Measurements from ENCODE around the gene SDK1.

Gene SDK1, protein sequence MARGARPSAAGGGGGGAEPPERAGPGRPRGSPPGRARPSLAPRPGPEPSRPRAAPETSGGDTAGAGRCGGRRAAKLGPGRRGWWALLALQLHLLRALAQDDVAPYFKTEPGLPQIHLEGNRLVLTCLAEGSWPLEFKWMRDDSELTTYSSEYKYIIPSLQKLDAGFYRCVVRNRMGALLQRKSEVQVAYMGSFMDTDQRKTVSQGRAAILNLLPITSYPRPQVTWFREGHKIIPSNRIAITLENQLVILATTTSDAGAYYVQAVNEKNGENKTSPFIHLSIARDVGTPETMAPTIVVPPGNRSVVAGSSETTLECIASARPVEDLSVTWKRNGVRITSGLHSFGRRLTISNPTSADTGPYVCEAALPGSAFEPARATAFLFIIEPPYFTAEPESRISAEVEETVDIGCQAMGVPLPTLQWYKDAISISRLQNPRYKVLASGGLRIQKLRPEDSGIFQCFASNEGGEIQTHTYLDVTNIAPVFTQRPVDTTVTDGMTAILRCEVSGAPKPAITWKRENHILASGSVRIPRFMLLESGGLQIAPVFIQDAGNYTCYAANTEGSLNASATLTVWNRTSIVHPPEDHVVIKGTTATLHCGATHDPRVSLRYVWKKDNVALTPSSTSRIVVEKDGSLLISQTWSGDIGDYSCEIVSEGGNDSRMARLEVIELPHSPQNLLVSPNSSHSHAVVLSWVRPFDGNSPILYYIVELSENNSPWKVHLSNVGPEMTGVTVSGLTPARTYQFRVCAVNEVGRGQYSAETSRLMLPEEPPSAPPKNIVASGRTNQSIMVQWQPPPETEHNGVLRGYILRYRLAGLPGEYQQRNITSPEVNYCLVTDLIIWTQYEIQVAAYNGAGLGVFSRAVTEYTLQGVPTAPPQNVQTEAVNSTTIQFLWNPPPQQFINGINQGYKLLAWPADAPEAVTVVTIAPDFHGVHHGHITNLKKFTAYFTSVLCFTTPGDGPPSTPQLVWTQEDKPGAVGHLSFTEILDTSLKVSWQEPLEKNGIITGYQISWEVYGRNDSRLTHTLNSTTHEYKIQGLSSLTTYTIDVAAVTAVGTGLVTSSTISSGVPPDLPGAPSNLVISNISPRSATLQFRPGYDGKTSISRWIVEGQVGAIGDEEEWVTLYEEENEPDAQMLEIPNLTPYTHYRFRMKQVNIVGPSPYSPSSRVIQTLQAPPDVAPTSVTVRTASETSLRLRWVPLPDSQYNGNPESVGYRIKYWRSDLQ (N-terminal part only)

DNA sequence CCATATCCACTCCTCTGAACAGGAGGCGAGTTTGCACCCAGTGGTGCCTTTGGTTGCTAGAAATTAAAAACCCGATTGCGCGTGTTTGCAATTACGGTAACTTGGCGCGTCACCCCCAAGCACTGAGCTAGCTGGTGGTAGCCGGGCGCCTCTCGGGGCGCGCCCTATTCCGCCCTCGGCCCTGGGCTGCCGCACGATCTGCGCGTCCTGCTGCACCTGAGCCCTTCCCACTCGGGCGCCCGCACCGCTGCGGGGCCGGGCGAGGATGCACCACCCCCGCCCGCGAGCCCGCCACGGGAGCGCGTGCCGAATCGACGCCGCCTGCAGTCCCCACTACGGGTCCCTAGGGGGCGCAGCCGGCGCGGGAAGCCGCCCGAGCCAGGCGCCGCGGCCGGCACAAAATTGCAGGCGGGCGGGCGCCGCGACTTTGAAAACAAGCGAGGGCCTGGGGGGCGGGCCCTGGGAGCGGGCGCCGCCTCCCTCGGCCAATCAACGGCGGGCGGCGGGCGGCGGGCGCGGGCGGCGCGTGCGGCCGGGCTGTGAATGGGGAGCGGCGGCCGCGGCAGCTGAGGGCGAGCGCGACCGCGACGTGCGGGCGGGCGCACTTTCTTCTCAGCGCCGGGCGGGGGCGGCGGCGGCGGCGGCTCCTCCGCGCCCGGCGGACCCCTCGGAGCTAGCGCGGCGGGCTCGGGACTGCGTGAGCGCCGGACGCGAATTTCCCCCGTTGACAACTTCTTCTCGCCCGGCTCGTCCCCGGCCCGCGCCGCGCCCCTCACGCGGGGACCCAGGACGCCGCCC lies at the start of gene SDK1:
Gene SDK1 (plus strand): TSS at position 602 of the 798 bp plus-strand sequence. CDS start 335 bp downstream, outside the sequence.
- peak; percentile 93 to 95 for DNase-seq
- no peak for TF ChIP-seq POLR2A (IDR thresholded peaks at IDR 0.05; ENCODE audit: low read length)
- no peak for TF ChIP-seq GATA1 (IDR thresholded peaks at IDR 0.05; ENCODE audit: low read depth, low read length)

DNA sequence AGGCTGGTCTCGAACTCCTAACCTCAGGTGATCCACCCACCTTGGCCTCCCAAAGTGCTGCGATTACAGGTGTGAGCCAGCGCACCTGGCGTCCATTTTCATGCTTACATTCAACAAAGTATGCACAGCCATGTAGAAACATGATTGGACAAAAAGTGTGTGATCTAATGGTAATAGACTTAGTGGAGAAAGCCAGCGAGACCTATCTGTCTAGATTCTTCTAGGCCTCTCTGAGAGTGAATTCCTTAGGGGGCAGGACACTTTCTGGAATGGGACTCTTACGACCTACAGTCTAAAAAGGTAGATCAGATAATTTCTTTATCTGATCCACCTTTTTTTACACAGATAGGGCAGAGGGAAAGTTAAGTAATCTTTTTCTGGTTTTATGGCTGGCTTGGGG lies 46.3 kb upstream of the SDK1 start:
- no peak for DNase-seq
- TF ChIP-seq POLR2A (IDR thresholded peaks at IDR 0.05; ENCODE audit: low read length) = no peak
- no peak for TF ChIP-seq GATA1 (IDR thresholded peaks at IDR 0.05; ENCODE audit: low read depth, low read length)

DNA sequence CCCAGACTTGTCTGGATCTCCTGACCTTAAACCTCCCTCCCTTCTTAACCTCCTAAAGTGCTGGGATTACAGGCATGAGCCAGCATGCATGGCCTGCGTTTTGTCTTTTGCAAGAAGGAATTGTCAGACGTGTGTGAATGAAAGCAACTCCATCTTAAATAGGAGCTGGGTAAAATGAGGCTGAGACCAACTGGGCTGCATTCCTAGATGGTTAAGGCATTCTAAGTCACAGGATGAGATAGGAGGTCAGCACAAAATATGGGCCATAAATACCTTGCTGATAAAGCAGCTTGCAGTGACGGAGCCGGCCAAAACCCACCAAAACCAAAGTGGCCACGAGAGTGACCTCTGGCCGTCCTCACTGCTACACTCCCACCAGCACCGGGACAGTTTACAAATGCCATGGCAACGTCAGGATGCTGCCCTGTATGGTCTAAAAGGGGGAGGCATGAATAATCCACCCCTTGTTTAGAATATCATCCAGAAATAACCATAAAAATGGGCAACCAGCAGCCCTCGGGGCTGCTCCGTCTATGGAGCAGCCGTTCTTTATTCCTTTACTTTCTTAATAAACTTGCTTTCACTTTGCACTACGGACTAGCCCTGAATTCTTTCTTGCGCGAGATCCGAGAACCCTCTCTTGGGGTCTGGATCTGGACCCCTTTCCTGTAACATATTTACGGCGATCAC lies 41.2 kb upstream of the SDK1 start:
- TF ChIP-seq POLR2A (IDR thresholded peaks at IDR 0.05; ENCODE audit: low read length) (no peak), GATA1 (IDR thresholded peaks at IDR 0.05; ENCODE audit: low read depth, low read length) (no peak)
- DNase-seq = no peak

DNA sequence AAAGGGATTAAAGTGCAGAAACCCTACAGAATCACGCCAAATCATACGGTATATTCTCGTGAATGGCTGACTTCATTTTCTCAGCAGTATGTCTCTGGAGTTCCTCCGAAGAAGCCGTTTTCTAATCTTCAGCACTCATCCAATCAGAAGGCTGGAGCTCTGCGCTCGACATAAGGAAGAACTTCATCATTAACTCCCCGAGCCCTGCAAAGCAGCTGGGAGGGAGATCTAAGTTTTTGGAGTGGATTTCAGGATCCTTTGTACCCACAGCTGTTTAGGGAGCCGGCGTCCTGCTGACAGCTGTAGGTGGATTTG lies 40.7 kb upstream of the SDK1 start:
- no peak for DNase-seq
- TF ChIP-seq POLR2A (IDR thresholded peaks at IDR 0.05; ENCODE audit: low read length) (no peak), GATA1 (IDR thresholded peaks at IDR 0.05; ENCODE audit: low read depth, low read length) (no peak)

DNA sequence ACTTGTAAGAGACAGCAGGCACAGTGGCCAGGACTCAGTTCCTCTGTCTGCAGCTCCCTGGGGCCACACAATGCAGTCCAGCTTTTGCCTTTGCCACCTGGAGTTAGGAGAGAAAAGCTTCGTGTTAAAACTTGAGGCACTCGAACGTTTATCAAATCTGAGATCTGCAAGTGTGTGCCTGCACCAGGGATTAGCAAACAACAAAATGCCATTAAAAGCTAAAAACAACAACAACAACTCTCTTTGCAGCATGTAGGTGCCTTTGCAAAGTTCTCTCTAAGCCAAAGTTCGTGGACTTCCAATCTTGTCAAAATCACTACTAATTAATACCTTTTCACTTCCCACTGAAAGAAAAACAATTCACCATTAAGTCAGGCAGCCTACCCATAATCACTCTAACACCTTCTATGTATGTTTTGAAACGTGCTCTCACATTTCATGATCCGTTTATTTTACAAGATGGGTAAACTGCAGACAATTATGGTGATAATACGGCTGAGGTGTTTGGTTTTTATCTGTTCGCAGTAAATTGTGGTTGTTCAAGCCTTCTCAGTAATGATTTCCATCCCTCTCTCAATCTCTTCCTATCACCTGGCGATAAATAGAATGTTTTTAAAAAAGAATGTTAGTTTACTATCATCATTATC lies 36.2 kb upstream of the SDK1 start:
- DNase-seq = no peak
- TF ChIP-seq POLR2A (IDR thresholded peaks at IDR 0.05; ENCODE audit: low read length) (no peak), GATA1 (IDR thresholded peaks at IDR 0.05; ENCODE audit: low read depth, low read length) (no peak)

DNA sequence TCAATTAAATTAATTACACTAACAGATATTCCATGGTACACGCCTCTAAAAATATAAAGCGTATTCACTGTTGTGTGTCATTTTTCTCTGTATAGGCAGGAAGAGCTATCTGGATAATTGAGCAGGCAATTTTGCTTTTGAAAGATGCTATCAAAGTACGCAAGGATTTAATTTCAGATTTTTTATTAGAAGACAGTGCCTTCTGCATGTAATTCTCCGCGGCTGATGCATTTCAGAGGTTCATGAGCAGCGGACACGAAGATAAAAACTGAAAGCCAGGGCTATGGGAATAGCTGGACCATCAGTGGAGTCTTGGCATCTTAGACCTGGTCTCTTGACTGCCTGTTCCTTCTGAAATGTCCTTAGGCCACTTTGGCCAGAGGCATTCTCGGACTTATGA lies 35.7 kb upstream of the SDK1 start:
- TF ChIP-seq POLR2A (IDR thresholded peaks at IDR 0.05; ENCODE audit: low read length) = no peak
- TF ChIP-seq GATA1 (IDR thresholded peaks at IDR 0.05; ENCODE audit: low read depth, low read length) = no peak
- DNase-seq = no peak

DNA sequence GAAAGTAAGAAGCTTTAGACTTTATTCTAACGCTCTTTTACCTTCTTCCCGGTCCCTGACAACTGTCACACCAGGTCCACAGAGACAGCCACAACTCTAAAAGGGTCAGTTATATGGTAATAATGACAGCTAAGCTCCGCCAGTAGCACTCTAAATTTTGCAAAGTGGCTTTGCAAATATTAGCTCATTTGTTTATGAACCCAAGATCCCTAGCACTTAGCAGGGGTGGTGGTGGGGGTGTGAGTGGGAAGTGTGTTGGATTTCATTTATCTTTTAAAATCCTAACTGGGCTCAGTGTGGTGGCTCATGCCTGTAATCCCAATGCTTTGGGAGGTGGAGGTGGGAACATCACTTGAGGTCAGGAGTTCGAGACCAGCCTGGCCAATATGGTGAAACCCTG lies 34.8 kb upstream of the SDK1 start:
- no peak for DNase-seq
- no peak for TF ChIP-seq POLR2A (IDR thresholded peaks at IDR 0.05; ENCODE audit: low read length)

DNA sequence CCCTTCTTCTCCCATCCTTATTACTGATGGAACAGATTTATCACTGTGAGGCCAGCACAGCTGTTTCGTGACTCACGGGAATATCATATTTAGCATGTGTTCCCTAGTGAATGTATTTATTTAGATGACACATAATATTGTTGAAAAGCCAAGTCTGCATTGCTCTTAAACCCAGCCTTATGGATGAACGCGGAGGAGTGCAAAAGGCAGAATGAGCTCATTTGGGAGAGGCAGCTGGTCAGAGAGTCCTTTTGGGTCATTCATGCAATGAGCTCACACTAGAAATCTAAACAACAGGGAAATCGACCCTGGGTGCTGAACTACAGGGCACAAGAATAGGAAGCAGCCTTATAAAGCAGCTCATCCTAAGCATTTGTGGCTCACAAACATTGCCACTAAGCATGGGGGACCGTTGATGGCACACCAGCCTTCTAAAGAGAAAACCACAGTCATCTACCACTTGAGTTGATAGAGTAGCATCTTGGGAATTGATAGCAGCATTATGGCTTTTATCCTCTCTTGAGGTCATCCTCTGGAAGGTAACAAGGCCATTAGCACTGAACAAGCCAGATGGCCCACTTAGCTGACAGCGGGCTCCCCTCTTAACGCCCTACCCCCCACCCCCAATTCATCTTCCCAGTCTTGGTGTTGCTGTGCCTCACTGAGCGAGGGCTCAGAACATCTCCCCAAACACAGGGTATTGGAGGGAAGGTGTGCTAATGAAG lies 32.9 kb upstream of the SDK1 start:
- TF ChIP-seq POLR2A (IDR thresholded peaks at IDR 0.05; ENCODE audit: low read length) (no peak), GATA1 (IDR thresholded peaks at IDR 0.05; ENCODE audit: low read depth, low read length) (no peak)
- DNase-seq = no peak

DNA sequence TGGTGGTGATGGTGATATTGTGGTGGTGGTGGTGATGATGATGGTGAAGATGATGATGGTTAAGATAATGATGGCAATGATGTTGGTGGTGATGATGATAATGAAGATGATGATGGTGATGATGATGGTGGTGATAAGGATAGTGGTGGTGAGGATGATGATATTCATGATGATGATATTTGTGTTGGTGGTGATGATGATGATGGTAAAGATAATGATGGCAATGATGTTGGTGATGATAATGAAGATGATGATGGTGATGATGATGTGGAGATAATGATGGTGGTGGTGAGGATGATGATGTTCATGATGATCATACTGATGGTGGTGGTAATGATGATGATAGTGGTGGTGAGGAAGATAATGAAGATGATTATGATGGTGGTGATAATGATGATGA lies 30.7 kb upstream of the SDK1 start:
- TF ChIP-seq GATA1 (IDR thresholded peaks at IDR 0.05; ENCODE audit: low read depth, low read length) (no peak), POLR2A (IDR thresholded peaks at IDR 0.05; ENCODE audit: low read length) (no peak)

DNA sequence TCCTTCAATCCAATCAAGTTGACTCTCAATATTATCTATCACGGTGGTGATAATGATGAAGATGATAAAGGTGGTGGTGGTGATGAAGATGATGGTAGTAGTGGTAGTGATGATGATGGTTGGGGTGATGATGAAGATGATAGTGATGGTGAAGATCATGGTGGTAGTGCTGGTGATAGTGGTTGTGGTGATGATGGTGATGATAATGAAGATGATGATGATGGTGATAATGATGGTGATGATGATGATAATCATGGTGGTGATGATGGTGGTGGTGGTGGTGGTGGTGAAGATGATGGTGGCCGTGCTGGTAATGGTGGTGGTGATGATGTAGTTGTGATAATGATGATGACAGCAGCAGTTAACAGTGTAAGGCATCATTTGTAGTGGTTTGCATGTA lies 29.8 kb upstream of the SDK1 start:
- TF ChIP-seq GATA1 (IDR thresholded peaks at IDR 0.05; ENCODE audit: low read depth, low read length) = no peak
- no peak for TF ChIP-seq POLR2A (IDR thresholded peaks at IDR 0.05; ENCODE audit: low read length)
- no peak for DNase-seq

More for the DNA sequence above, 30.7 kb upstream of the SDK1 start:
- no peak for DNase-seq

DNA sequence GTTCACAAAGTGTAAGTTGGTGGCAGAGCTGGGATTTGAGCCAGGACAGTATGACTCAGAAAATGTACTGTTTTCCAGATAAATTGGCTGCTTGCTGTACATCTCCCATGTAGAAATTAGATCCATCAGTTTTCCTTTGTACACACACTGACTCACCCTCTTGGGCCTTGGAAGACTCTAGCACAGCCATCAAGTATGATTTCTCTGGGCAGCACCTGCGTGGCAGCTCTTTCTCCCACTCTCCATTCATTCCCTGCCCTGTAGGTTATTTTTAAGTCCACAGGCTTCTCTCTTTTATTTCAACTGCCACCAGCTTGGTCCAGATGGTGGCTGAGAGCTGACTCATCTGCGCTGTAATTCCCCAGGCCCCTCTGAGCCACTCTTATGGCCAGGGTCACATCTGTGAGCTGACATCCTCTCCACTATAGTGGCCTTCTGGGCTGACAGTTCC lies 28.3 kb upstream of the SDK1 start:
- no peak for TF ChIP-seq POLR2A (IDR thresholded peaks at IDR 0.05; ENCODE audit: low read length)
- no peak for TF ChIP-seq GATA1 (IDR thresholded peaks at IDR 0.05; ENCODE audit: low read depth, low read length)
- DNase-seq = no peak

DNA sequence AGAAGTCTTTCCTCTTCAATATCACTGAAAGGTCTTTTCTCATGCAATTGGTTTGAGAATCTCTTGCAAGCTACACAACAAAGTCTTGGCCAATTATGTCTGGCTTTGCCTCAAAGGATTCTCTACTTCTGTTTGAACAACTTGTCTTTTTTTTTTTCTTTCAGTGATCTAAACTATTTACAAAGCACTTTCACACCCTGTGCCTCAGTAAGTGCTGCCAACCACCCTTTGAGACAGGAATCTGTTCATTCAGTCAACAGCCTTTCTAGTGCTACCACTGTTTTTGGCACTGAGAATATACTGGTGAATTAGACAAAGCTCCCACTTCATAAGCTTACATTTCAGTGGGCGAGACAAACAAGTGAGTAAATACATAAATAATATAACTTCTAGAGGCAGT lies 26.9 kb upstream of the SDK1 start:
- no peak for TF ChIP-seq GATA1 (IDR thresholded peaks at IDR 0.05; ENCODE audit: low read depth, low read length)
- TF ChIP-seq POLR2A (IDR thresholded peaks at IDR 0.05; ENCODE audit: low read length) = no peak
- DNase-seq = no peak
